NOMO-1 treated with dmso at 0.1 percent for 144 hours (cell line): Measurements from ENCODE around the gene PROB1.
"Not testable (repeated sequence)": the region's sequence is repeated elsewhere in the genome, so short reads cannot be mapped to it uniquely, and the experiment has no call there.

Experiments used
- DNase-seq: peaks from one replicate; lab custom pipeline; 2025; ENCODE audit not compliant: unreplicated experiment; lab: John Stamatoyannopoulos, UW

The PROB1 gene, protein sequence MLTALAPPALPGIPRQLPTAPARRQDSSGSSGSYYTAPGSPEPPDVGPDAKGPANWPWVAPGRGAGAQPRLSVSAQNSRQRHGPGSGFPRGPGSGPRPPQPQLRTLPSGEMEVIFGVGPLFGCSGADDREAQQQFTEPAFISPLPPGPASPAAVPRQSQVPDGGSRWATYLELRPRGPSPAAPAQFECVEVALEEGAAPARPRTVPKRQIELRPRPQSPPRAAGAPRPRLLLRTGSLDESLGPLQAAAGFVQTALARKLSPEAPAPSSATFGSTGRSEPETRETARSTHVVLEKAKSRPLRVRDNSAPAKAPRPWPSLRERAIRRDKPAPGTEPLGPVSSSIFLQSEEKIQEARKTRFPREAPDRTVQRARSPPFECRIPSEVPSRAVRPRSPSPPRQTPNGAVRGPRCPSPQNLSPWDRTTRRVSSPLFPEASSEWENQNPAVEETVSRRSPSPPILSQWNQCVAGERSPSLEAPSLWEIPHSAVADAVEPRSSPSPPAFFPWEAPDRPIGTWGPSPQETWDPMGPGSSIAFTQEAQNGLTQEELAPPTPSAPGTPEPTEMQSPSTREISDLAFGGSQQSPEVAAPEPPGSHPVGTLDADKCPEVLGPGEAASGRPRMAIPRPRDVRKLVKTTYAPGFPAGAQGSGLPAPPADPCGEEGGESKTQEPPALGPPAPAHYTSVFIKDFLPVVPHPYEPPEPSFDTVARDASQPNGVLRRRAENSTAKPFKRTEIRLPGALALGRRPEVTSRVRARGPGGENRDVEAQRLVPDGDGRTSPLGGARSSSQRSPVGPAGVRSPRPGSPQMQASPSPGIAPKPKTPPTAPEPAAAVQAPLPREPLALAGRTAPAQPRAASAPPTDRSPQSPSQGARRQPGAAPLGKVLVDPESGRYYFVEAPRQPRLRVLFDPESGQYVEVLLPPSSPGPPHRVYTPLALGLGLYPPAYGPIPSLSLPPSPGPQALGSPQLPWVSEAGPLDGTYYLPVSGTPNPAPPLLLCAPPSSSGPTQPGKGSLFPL

GRCh38 chr5:139394654-139395566, at the start of gene PROB1:
Gene PROB1, minus strand, starts transcription at chr5:139395104. Its CDS starts 23 bp downstream, at chr5:139395081.
- no peak for DNase-seq

GRCh38 chr5:139443831-139444453, 49.0 kb upstream of the PROB1 start:
- no peak for DNase-seq

DNA sequence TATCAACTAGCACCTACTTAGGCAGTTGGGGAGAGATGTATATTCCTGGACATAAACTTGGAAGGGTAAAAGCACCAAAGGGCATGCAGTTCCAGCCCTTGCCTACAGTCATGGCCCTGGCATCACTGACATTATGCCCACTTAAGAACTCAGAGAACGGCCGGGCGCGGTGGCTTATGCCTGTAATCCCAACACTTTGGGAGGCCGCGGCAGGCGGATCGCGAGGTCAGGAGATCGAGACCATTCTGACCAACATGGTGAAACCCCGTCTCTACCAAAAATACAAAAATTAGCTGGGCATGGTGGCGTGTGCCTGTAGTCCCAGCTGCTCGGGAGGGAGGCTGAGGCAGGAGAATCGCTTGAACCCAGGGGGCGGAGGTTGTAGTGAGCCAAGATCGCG, 45.5 kb upstream of the PROB1 start:
- not testable (repeated sequence) for DNase-seq

- DNase-seq, result peak; percentile 71
These were observed 44.4 kb upstream of the PROB1 start, which contains the start of gene DNAJC18 for GRCh38 chr5:139439013-139439903. Gene DNAJC18, minus strand, starts transcription at chr5:139439525. Its CDS starts 80 bp downstream, at chr5:139439445.

- DNase-seq, result no peak
These were observed 43.8 kb upstream of the PROB1 start for GRCh38 chr5:139438707-139439012.

DNA sequence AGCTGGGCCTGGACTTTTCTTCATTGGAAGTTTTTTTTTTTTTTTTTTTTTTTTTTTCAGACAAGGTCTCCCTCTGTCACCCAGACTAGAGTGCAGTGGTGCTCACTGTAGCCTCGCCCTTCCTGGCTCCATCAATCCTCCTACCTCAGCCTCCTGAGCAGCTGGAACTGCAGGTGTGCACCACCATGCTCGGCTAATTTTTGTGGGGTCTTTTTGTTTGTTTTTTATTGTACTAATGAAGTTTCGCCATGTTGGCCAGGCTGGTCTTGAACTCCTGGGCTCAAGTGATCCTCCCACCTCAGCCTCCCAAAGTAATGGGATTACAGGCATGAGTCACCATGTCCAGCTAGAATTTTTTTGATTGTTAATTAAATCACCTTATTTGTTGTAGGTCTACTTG, 40.8 kb upstream of the PROB1 start:
- no peak for DNase-seq

DNA sequence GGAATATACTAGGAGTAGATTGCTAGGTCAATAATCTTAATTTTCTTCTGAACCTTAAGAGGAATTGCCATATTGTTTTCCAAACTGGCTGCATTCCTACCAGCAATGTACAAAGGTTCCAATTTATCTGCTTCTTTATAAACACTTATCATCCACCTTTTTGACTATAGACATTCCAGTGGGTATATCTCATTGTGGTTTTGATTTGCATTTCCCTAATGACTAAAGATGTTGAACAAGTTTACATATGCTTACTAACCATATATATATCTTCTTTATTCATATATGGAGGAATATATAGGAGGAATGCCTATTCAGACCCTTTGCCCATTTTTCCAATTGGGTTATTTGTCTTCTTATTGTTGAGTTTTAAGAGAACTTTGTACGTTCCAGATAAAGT, 36.8 kb upstream of the PROB1 start:
- DNase-seq, result no peak

- DNase-seq, result no peak
These were observed 35.1 kb upstream of the PROB1 start for GRCh38 chr5:139430015-139430414.

- no peak for DNase-seq
These were observed 31.4 kb upstream of the PROB1 start for GRCh38 chr5:139426203-139426885.

DNA sequence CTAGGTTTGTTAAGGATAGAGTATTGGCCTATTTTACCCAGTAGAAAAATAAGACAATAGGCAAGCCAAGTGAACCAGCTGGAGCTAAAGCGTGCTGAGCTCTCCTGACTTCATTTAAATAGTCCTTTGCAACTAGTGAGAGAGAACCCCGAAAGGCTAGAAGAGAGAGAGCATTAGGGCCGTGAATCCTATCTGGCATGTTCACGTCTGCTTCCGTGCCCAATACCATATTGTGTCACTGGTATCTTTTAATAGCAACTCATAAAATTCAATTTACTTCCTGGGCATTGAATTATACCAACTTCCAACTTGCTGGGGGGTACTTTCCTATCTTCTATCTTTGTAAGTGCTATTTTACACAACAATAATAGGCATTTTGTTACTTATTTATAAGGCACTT, 30.6 kb upstream of the PROB1 start:
- no peak for DNase-seq

DNA sequence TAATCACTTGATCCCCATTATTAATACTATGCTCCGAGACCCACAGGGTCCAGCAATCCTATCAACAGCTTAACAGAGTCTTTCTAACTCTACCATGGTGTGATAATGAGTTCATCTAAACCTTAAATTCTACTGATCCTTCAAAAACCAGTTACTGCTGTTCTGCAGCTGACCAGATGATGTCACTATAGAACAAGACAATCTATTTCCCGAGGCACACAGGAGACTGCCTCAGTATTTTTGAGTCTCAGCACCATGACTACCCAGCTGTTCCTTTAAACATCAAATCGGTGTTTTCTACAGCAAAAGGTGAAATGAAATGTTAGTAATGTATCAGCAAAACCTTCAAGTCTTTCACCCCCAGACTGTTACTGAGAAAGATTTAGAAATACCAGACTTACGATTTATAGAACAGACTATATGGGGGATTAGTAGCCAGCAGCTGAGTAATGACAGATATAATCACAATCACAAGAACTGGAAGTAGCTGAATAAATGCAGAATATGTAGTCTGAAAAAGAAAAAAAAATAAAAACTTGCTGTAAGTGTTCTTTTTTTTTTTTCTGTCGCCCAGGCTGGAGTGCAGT, 27.5 kb upstream of the PROB1 start:
- peak; percentile 57 for DNase-seq

- no peak for DNase-seq
These were observed 24.6 kb upstream of the PROB1 start for GRCh38 chr5:139419226-139420192.

- no peak for DNase-seq
These were observed 23.9 kb upstream of the PROB1 start for GRCh38 chr5:139418793-139419192.

- no peak for DNase-seq
These were observed 22.3 kb upstream of the PROB1 start for GRCh38 chr5:139417214-139417613.

- no peak for DNase-seq
These were observed 21.7 kb upstream of the PROB1 start for GRCh38 chr5:139416651-139417050.

DNA sequence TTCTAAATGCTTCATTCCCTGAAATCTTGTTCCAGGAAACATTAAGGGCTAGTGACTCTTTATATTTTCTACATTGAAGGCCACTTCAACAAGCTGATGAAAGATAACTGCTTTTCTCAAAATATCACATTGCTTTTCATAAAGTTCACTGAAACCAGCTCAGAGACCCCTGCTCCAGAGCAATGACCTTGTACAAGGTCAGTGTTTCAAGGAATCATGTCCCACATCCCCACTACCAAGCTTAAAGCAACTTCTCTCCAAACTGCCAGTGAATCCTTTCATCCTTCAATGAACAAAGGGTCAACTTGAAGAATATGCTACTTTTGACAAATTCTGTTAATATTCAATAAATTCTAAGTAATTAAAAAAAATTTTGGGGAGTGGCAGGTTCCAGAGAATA, 21.0 kb upstream of the PROB1 start:
- DNase-seq, result no peak

- DNase-seq, result no peak
These were observed 20.4 kb upstream of the PROB1 start for GRCh38 chr5:139415221-139415861.
